NCI-H2171 (cell line): Measurements from ENCODE around the gene GAGE12J.
"Not testable (repeated sequence)": the region's sequence is repeated elsewhere in the genome, so short reads cannot be mapped to it uniquely, and the experiment has no call there.

Source experiments
- DNase-seq: peaks from one replicate; lab custom pipeline; 2025; lab: John Stamatoyannopoulos, UW

The GAGE12J gene

GRCh38 chrX:49321737-49322136 lies at the start of gene GAGE12J:
Gene GAGE12J (plus strand): TSS chrX:49322037. CDS start chrX:49323194, 1,157 bp downstream.
- DNase-seq = not testable (repeated sequence)

GRCh38 chrX:49272421-49272820 lies 49.4 kb upstream of the GAGE12J start:
- no peak for DNase-seq

- DNase-seq = no peak
Observed at GRCh38 chrX:49273181-49273727, 48.6 kb upstream of the GAGE12J start.

- DNase-seq = no peak
Observed at GRCh38 chrX:49276207-49276606, 45.6 kb upstream of the GAGE12J start.

- DNase-seq = no peak
Observed at GRCh38 chrX:49276671-49277534, 44.9 kb upstream of the GAGE12J start.

GRCh38 chrX:49277535-49277830 lies 44.4 kb upstream of the GAGE12J start:
- no peak for DNase-seq

GRCh38 chrX:49278081-49278480 lies 43.8 kb upstream of the GAGE12J start:
- DNase-seq = no peak

GRCh38 chrX:49282647-49283011 lies 39.2 kb upstream of the GAGE12J start:
- DNase-seq = no peak

GRCh38 chrX:49284212-49284611 lies 37.6 kb upstream of the GAGE12J start:
- DNase-seq = no peak

GRCh38 chrX:49286136-49286535 lies 35.7 kb upstream of the GAGE12J start:
- DNase-seq = no peak

GRCh38 chrX:49286581-49286980 lies 35.3 kb upstream of the GAGE12J start:
- no peak for DNase-seq

GRCh38 chrX:49287665-49288064 lies 34.2 kb upstream of the GAGE12J start:
- DNase-seq = no peak

- no peak for DNase-seq
Observed at GRCh38 chrX:49290215-49290614, 31.6 kb upstream of the GAGE12J start.

- DNase-seq = no peak
Observed at GRCh38 chrX:49291615-49292337, 30.1 kb upstream of the GAGE12J start.

- no peak for DNase-seq
Observed at GRCh38 chrX:49292400-49293362, 29.2 kb upstream of the GAGE12J start.

- not testable (repeated sequence) for DNase-seq
Observed at GRCh38 chrX:49299293-49299692, 22.5 kb upstream of the GAGE12J start.

GRCh38 chrX:49300703-49301102 lies 21.1 kb upstream of the GAGE12J start:
- no peak for DNase-seq

GRCh38 chrX:49303346-49303745 lies 18.5 kb upstream of the GAGE12J start, which contains the start of gene GAGE10:
Gene GAGE10 (plus strand): TSS chrX:49303646. CDS start chrX:49304860, 1,214 bp downstream.
- DNase-seq = no peak

- not testable (repeated sequence) for DNase-seq
Observed at GRCh38 chrX:49307775-49308174, 14.1 kb upstream of the GAGE12J start.

- DNase-seq = no peak
Observed at GRCh38 chrX:49308604-49309269, 13.1 kb upstream of the GAGE12J start.

GRCh38 chrX:49309401-49309981 lies 12.3 kb upstream of the GAGE12J start:
- DNase-seq = no peak
